CD1c-positive myeloid dendritic cell (primary cell): Measurements from ENCODE around the gene CRB2.

Source experiments
- DNase-seq: peaks from one replicate; pipeline ENCODE4 v3.0.0-alpha.2; 2016; ENCODE audit errors: extremely low spot score

The CRB2 gene

GRCh38 chr9:123402981-123403509 is 47.0 kb downstream of the CRB2 start:
- DNase-seq: no peak

- DNase-seq: no peak
Observed at GRCh38 chr9:123406016-123406415, 50.0 kb downstream of the CRB2 start.

- DNase-seq: no peak
Observed at GRCh38 chr9:123406691-123407216, 50.8 kb downstream of the CRB2 start.

GRCh38 chr9:123407217-123407851 is 51.3 kb downstream of the CRB2 start:
- DNase-seq: no peak

GRCh38 chr9:123408313-123409262 is 52.6 kb downstream of the CRB2 start:
- DNase-seq: no peak

GRCh38 chr9:123410281-123410910 is 54.4 kb downstream of the CRB2 start:
- no peak for DNase-seq

- DNase-seq: no peak
Observed at GRCh38 chr9:123411191-123411590, 55.2 kb downstream of the CRB2 start.

GRCh38 chr9:123411636-123412035 is 55.6 kb downstream of the CRB2 start:
- no peak for DNase-seq

GRCh38 chr9:123412171-123412820 is 56.3 kb downstream of the CRB2 start:
- DNase-seq: no peak

- DNase-seq: no peak
Observed at GRCh38 chr9:123414204-123414603, 58.2 kb downstream of the CRB2 start.

- DNase-seq: no peak
Observed at GRCh38 chr9:123414936-123415930, 59.2 kb downstream of the CRB2 start.

GRCh38 chr9:123416176-123416575 is 60.2 kb downstream of the CRB2 start:
- no peak for DNase-seq

GRCh38 chr9:123417289-123418051 is 61.5 kb downstream of the CRB2 start:
- no peak for DNase-seq

GRCh38 chr9:123418052-123418430 is 62.0 kb downstream of the CRB2 start:
- DNase-seq: no peak

- DNase-seq: no peak
Observed at GRCh38 chr9:123418506-123418905, 62.5 kb downstream of the CRB2 start.

- no peak for DNase-seq
Observed at GRCh38 chr9:123419091-123419490, 63.1 kb downstream of the CRB2 start.

- no peak for DNase-seq
Observed at GRCh38 chr9:123419721-123420591, 64.0 kb downstream of the CRB2 start.

- no peak for DNase-seq
Observed at GRCh38 chr9:123420592-123421111, 64.7 kb downstream of the CRB2 start.
